ENCODE measurements around the gene FLNB. TPM values are rescaled to one million over a fixed set of nuclear protein-coding genes. Genes with fewer than 3 reads are reported as not detected.

Gene FLNB
- total and polyA plus RNA-seq, 2 of the 13 experiments (the other 11 are each of a cell fraction or from before 2014, with no cell fraction given), result 106 to 130 TPM

- TF ChIP-seq MLX (CRISPR knock-in tag; IDR thresholded peaks at IDR 0.05) (no peak), ZBTB20 (CRISPR knock-in tag; IDR thresholded peaks at IDR 0.05; ENCODE audit: borderline replicate concordance, low read depth) (no peak), ZNF296 (CRISPR knock-in tag; conservative IDR thresholded peaks at IDR 0.05) (no peak), ZSCAN31 (CRISPR knock-in tag; IDR thresholded peaks at IDR 0.05; ENCODE audit: low read depth) (no peak), ZBTB2 (CRISPR knock-in tag; IDR thresholded peaks at IDR 0.05; ENCODE audit: low read depth) (no peak), ZNF574 (CRISPR knock-in tag; IDR thresholded peaks at IDR 0.05) (no peak), ZNF543 (CRISPR knock-in tag; IDR thresholded peaks at IDR 0.05) (no peak), NFATC3 (CRISPR knock-in tag; IDR thresholded peaks at IDR 0.05) (no peak), PHF5A (CRISPR knock-in tag; IDR thresholded peaks at IDR 0.05; ENCODE audit: low read depth, unreplicated experiment) (no peak), ZNF839 (CRISPR knock-in tag; IDR thresholded peaks at IDR 0.05; ENCODE audit: borderline replicate concordance) (no peak), ISL2 (CRISPR knock-in tag; IDR thresholded peaks at IDR 0.05) (peak; percentile 78), HMGXB4 (CRISPR knock-in tag; IDR thresholded peaks at IDR 0.05; ENCODE audit: borderline replicate concordance in 1 of 2, low read depth in 1 of 2) (no peak), TRIM22 (IDR thresholded peaks at IDR 0.05) (no peak), PLRG1 (conservative IDR thresholded peaks at IDR 0.05) (no peak), SMAD3 (CRISPR knock-in tag; IDR thresholded peaks at IDR 0.05) (peak; percentile 70; the same call in 1 of the 2 replicates), POGZ (CRISPR knock-in tag; IDR thresholded peaks at IDR 0.05) (peak; percentile 69; the same call in 1 of the 2 replicates), ZNF264 (CRISPR knock-in tag; IDR thresholded peaks at IDR 0.05) (no peak), ZNF761 (CRISPR knock-in tag; conservative IDR thresholded peaks at IDR 0.05) (no peak), TFAP4 (IDR thresholded peaks at IDR 0.05; ENCODE audit: borderline replicate concordance, low read depth) (no peak), FOSL1 (CRISPR knock-in tag; IDR thresholded peaks at IDR 0.05; ENCODE audit: borderline replicate concordance) (no peak)
These were observed 183.3 kb downstream of the FLNB start (continued) for GRCh38 chr3:58191361-58191991.
